Measurements from ENCODE around the gene EIF5A2.
"Not testable (repeated sequence)": the region's sequence is repeated elsewhere in the genome, so short reads cannot be mapped to it uniquely, and the experiment has no call there.

The EIF5A2 gene

GRCh38 chr3:170908235-170909116 is at the start of gene EIF5A2:
Gene EIF5A2, minus strand, starts transcription at chr3:170908637. Its CDS starts 831 bp downstream, at chr3:170907806.
- peaks cover 3% of the 10 kb centered on the region for H3K36me3 Mint-ChIP-seq (ENCODE audit: low read depth)
- peak; percentile 91 for DNase-seq (ENCODE audit: low spot score)
- H3K9me3 Mint-ChIP-seq: peaks cover 4% of the 10 kb centered on the region
- H3K4me1 Mint-ChIP-seq (ENCODE audit: low read depth): peaks cover 21% of the 10 kb centered on the region
- peak within 1 kb of the TSS; percentile 95 for H3K4me3 Mint-ChIP-seq
- peaks cover 19% of the 10 kb centered on the region for H3K27me3 Mint-ChIP-seq (ENCODE audit: low read depth)
- H3K27ac Mint-ChIP-seq: peak within 1 kb of the TSS; percentile 95

- no peak overlapping the region for H3K27ac Mint-ChIP-seq
- no peaks in the 10 kb centered on the region for H3K36me3 Mint-ChIP-seq (ENCODE audit: low read depth)
- no peak overlapping the region for H3K4me3 Mint-ChIP-seq
- no peaks in the 10 kb centered on the region for H3K9me3 Mint-ChIP-seq
- no peaks in the 10 kb centered on the region for H3K4me1 Mint-ChIP-seq (ENCODE audit: low read depth)
- DNase-seq (ENCODE audit: low spot score): no peak
- peaks cover 32% of the 10 kb centered on the region for H3K27me3 Mint-ChIP-seq (ENCODE audit: low read depth)
These were observed 48.2 kb upstream of the EIF5A2 start for GRCh38 chr3:170956647-170957046.

DNA sequence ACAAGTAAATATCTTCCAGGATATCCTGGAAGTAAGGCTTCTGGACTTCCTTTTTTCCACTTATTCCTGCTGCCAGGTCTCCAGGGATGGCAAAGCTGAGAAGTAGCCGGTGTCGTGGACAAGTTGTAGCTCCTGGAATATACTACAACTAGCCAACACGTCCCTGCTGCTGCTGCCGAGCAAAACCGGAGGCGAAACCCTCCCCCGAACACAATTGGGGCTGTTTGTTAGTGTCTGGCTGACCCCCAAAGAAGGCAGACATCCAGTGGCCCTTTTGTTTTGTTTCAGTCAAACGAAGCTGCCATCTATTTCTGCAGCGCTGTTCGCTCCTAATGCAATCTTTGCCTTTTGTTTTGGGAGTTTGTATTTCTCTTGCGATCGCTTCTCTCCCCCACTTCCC is 45.3 kb upstream of the EIF5A2 start:
- DNase-seq (ENCODE audit: low spot score): no peak
- Mint-ChIP-seq H3K4me1 (ENCODE audit: low read depth) (no peaks in the 10 kb centered on the region), H3K27me3 (ENCODE audit: low read depth) (peaks cover 22% of the 10 kb centered on the region), H3K9me3 (no peaks in the 10 kb centered on the region), H3K4me3 (no peak overlapping the region), H3K36me3 (ENCODE audit: low read depth) (no peaks in the 10 kb centered on the region), H3K27ac (no peak overlapping the region)

DNA sequence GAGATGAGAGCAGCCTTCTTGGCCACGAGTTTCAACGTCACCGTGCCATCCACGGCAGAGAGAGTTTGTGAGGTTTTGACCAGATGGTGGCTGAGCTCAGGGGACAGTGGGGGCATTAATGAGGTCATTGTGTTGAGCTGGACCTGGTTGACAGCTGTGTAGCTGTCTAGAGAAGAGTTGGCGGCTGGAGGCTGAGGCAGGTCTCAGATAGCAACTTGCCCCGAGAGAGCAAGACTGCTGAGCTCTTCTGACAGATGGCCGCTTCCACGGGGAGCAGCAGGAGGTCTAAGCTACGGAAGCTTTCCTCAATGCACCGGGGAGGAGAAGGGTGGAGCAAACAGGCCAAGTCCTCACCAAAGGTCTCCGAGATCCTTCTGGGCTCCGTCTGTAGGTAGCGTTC is 44.8 kb upstream of the EIF5A2 start:
- Mint-ChIP-seq H3K4me1 (ENCODE audit: low read depth) (no peaks in the 10 kb centered on the region), H3K27ac (no peak overlapping the region), H3K9me3 (no peaks in the 10 kb centered on the region), H3K36me3 (ENCODE audit: low read depth) (no peaks in the 10 kb centered on the region), H3K4me3 (no peak overlapping the region), H3K27me3 (ENCODE audit: low read depth) (peaks cover 19% of the 10 kb centered on the region)
- DNase-seq (ENCODE audit: low spot score): no peak

GRCh38 chr3:170949211-170949610 is 40.8 kb upstream of the EIF5A2 start:
- H3K4me3 Mint-ChIP-seq: no peak overlapping the region
- DNase-seq (ENCODE audit: low spot score): no peak
- no peak overlapping the region for H3K27ac Mint-ChIP-seq
- H3K4me1 Mint-ChIP-seq (ENCODE audit: low read depth): no peaks in the 10 kb centered on the region
- H3K36me3 Mint-ChIP-seq (ENCODE audit: low read depth): no peaks in the 10 kb centered on the region
- peaks cover 8% of the 10 kb centered on the region for H3K27me3 Mint-ChIP-seq (ENCODE audit: low read depth)
- no peaks in the 10 kb centered on the region for H3K9me3 Mint-ChIP-seq

DNA sequence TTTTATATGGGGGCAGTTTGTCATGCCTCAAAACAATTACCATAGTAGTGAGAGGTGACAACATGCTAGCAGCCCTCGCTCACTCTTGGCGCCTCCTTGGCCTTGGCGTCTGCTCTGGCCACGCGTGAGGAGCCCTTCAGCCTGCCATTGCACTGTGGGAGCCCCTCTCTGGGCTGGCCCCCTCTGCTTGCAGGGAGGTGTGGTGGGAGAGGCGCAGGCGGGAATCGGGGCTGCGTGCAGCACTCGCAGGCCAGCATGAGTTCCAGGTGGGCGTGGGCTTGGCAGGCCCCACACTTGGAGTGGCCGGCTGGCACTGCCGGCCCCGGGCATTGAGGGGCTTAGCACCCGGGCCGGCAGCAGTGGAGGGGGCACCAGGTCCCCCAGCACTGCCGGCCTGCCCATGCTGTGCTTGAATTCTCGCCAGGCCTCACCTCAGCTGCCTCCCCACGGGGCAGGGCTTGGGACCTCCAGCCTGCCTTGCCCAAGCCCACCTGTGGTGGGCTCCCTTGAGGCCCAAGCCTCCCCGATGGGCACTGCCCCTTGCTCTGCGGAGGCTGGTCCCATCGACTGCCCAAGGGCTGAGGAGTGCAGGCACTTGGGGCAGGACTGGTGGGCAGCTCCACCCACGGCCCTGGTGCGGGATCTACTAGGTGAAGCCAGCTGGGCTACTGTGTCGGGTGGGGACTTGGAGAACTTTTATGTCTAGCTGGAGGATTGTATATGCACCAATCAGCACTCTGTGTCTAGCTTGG is 38.8 kb upstream of the EIF5A2 start:
- no peak overlapping the region for H3K4me3 Mint-ChIP-seq

GRCh38 chr3:170942011-170942410 is 33.6 kb upstream of the EIF5A2 start:
- H3K27me3 Mint-ChIP-seq (ENCODE audit: low read depth): peaks cover 17% of the 10 kb centered on the region
- DNase-seq (ENCODE audit: low spot score): no peak
- no peak overlapping the region for H3K27ac Mint-ChIP-seq
- no peaks in the 10 kb centered on the region for H3K4me1 Mint-ChIP-seq (ENCODE audit: low read depth)
- no peak overlapping the region for H3K4me3 Mint-ChIP-seq
- no peaks in the 10 kb centered on the region for H3K36me3 Mint-ChIP-seq (ENCODE audit: low read depth)
- peaks cover 6% of the 10 kb centered on the region for H3K9me3 Mint-ChIP-seq

More for the DNA sequence above, 38.8 kb upstream of the EIF5A2 start:
- Mint-ChIP-seq H3K4me1 (ENCODE audit: low read depth) (no peaks in the 10 kb centered on the region), H3K27me3 (ENCODE audit: low read depth) (peaks cover 6% of the 10 kb centered on the region), H3K27ac (no peak overlapping the region), H3K36me3 (ENCODE audit: low read depth) (no peaks in the 10 kb centered on the region), H3K9me3 (no peaks in the 10 kb centered on the region)
- DNase-seq (ENCODE audit: low spot score): no peak

- H3K27me3 Mint-ChIP-seq (ENCODE audit: low read depth): peaks cover 17% of the 10 kb centered on the region
These were observed 33.1 kb upstream of the EIF5A2 start for GRCh38 chr3:170941551-170941950.

DNA sequence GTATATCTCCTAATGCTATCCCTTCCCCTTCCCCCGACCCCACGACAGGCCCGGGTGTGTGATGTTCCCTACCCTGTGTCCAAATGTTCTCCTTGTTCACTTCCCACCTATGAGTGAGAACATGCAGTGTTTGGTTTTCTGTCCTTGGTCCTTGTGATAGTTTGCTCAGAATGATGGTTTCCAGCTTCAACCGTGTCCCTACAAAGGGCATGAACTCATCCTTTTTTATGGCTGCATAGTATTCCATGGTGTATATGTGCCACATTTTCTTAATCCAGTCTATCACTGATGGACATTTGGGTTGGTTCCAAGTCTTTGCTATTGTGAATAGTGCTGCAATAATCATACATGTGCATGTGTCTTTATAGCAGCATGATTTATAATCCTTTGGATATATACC is 24.6 kb upstream of the EIF5A2 start:
- not testable (repeated sequence) for H3K4me1 Mint-ChIP-seq (ENCODE audit: low read depth); H3K27ac Mint-ChIP-seq; H3K9me3 Mint-ChIP-seq; DNase-seq (ENCODE audit: low spot score); H3K36me3 Mint-ChIP-seq (ENCODE audit: low read depth); H3K4me3 Mint-ChIP-seq
- peaks cover 13% of the 10 kb centered on the region for H3K27me3 Mint-ChIP-seq (ENCODE audit: low read depth)

More at GRCh38 chr3:170941551-170941950, 33.1 kb upstream of the EIF5A2 start:
- DNase-seq (ENCODE audit: low spot score): no peak
- Mint-ChIP-seq H3K4me1 (ENCODE audit: low read depth) (no peaks in the 10 kb centered on the region), H3K9me3 (peaks cover 6% of the 10 kb centered on the region), H3K4me3 (no peak overlapping the region), H3K27ac (no peak overlapping the region), H3K36me3 (ENCODE audit: low read depth) (no peaks in the 10 kb centered on the region)

GRCh38 chr3:170923553-170923952 is 15.1 kb upstream of the EIF5A2 start:
- not testable (repeated sequence) for H3K27ac Mint-ChIP-seq
- peaks cover 16% of the 10 kb centered on the region for H3K9me3 Mint-ChIP-seq

GRCh38 chr3:170918715-170919114 is 10.3 kb upstream of the EIF5A2 start:
- no peak for DNase-seq (ENCODE audit: low spot score)
- Mint-ChIP-seq H3K4me3 (no peak overlapping the region), H3K27ac (no peak overlapping the region), H3K9me3 (peaks cover 23% of the 10 kb centered on the region), H3K27me3 (ENCODE audit: low read depth) (peaks cover 14% of the 10 kb centered on the region), H3K4me1 (ENCODE audit: low read depth) (no peaks in the 10 kb centered on the region), H3K36me3 (ENCODE audit: low read depth) (no peaks in the 10 kb centered on the region)

More at GRCh38 chr3:170923553-170923952, 15.1 kb upstream of the EIF5A2 start:
- not testable (repeated sequence) for DNase-seq (ENCODE audit: low spot score); H3K36me3 Mint-ChIP-seq (ENCODE audit: low read depth); H3K27me3 Mint-ChIP-seq (ENCODE audit: low read depth); H3K4me1 Mint-ChIP-seq (ENCODE audit: low read depth); H3K4me3 Mint-ChIP-seq

DNA sequence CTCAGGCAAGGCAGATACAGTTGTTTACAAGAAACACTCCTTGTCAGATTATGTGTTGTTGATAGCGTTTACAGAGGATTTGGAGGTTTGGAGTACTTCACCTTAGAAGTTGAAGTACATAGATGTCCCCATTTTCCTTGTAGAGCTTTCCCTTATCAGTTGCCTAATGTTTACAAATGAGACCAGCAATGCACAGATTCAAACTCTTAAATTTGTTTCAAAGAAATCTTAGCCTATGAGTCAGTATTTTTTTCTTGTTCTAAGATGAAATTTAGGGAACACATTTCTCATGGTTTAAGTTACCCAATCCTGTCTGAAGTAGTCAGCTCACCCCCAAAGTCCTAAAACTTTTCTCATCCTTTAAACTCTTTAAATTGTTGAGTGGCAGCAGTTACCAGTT is 6.3 kb upstream of the EIF5A2 start:
- H3K4me3 Mint-ChIP-seq: no peak overlapping the region
- no peaks in the 10 kb centered on the region for H3K4me1 Mint-ChIP-seq (ENCODE audit: low read depth)
- peaks cover 26% of the 10 kb centered on the region for H3K27me3 Mint-ChIP-seq (ENCODE audit: low read depth)
- no peaks in the 10 kb centered on the region for H3K36me3 Mint-ChIP-seq (ENCODE audit: low read depth)
- peaks cover 14% of the 10 kb centered on the region for H3K9me3 Mint-ChIP-seq
- no peak overlapping the region for H3K27ac Mint-ChIP-seq
- DNase-seq (ENCODE audit: low spot score): no peak

DNA sequence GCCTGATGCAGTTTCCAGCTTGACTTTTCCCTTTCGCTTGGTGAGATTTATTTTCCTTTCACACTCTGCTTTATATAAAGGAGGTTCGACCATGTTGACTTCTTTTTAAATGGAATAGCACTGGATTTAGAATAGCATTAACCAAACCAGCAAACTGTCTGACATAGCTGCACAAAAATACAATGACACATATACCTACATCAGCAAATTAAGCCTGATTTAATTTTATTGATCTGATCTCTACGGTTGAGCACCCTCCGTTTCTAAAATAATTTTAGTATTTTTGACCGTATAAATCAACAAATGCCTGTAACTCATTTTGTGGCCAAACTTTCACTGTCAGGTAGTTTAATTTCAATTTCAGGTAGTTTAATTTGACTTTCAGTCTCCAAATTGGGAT is 5.8 kb upstream of the EIF5A2 start:
- no peak for DNase-seq (ENCODE audit: low spot score)

GRCh38 chr3:170911051-170911450 is 2.6 kb upstream of the EIF5A2 start:
- no peak for DNase-seq (ENCODE audit: low spot score)
- H3K27ac Mint-ChIP-seq: no peak overlapping the region
- no peak overlapping the region for H3K4me3 Mint-ChIP-seq
- peaks cover 29% of the 10 kb centered on the region for H3K27me3 Mint-ChIP-seq (ENCODE audit: low read depth)
- peaks cover 8% of the 10 kb centered on the region for H3K9me3 Mint-ChIP-seq
- H3K4me1 Mint-ChIP-seq (ENCODE audit: low read depth): peaks cover 15% of the 10 kb centered on the region
- no peaks in the 10 kb centered on the region for H3K36me3 Mint-ChIP-seq (ENCODE audit: low read depth)

More for the DNA sequence above, 5.8 kb upstream of the EIF5A2 start:
- H3K27ac Mint-ChIP-seq: no peak overlapping the region
- peaks cover 31% of the 10 kb centered on the region for H3K27me3 Mint-ChIP-seq (ENCODE audit: low read depth)
- H3K4me1 Mint-ChIP-seq (ENCODE audit: low read depth): no peaks in the 10 kb centered on the region
- peaks cover 15% of the 10 kb centered on the region for H3K9me3 Mint-ChIP-seq
- H3K36me3 Mint-ChIP-seq (ENCODE audit: low read depth): no peaks in the 10 kb centered on the region
- no peak overlapping the region for H3K4me3 Mint-ChIP-seq

Data from T-helper 2 cell treated with Interferon-gamma antibody and Interleukin-4, amounts not matched to agents 5 μg/mL and 100 μg/mL, for 36 hours (primary cell).